ENCODE results near the gene EIF3C. TPM values are rescaled to one million over a fixed set of nuclear protein-coding genes. Genes with fewer than 3 reads are reported as not detected.
"Not testable (repeated sequence)": the region's sequence is repeated elsewhere in the genome, so short reads cannot be mapped to it uniquely, and the experiment has no call there.

EIF3C gene
- 100 to 1,000 TPM; 187 to 337 (median 204) TPM for total RNA-seq

- DNase-seq; H3K27ac ChIP-seq; H3K36me3 ChIP-seq; H3K4me1 ChIP-seq; H3K27me3 ChIP-seq; H3K9me3 ChIP-seq; intact Hi-C loops (cut with DNase I): not testable (repeated sequence)
- H3K4me3 ChIP-seq: peak within 1 kb of the TSS in 1 of 4 donors; percentile 36
- WGBS, 2 donors: no CpG with 5 or more reads among the region's 66 CpGs
These were observed at the start of gene EIF3C for GRCh38 chr16:28711220-28712083. Gene EIF3C (plus strand): TSS chr16:28711464. CDS start chr16:28711687, 223 bp downstream.

GRCh38 chr16:28666264-28666663 is 45.0 kb upstream of the EIF3C start:
- no CpG with 5 or more reads among the region's 25 CpGs for WGBS, 2 donors
- H3K4me1 ChIP-seq; intact Hi-C loops (cut with DNase I); H3K36me3 ChIP-seq; H3K4me3 ChIP-seq; DNase-seq; H3K27ac ChIP-seq; H3K9me3 ChIP-seq; H3K27me3 ChIP-seq: not testable (repeated sequence)

- H3K4me3 ChIP-seq; H3K27me3 ChIP-seq; H3K36me3 ChIP-seq; H3K9me3 ChIP-seq; H3K4me1 ChIP-seq; H3K27ac ChIP-seq; intact Hi-C loops (cut with DNase I); DNase-seq: not testable (repeated sequence)
- WGBS, 2 donors: no CpG with 5 or more reads among the region's 7 CpGs
These were observed 43.8 kb upstream of the EIF3C start for GRCh38 chr16:28667480-28667879.

GRCh38 chr16:28668199-28668598 is 43.1 kb upstream of the EIF3C start:
- no CpG with 5 or more reads among the region's 4 CpGs for WGBS, 2 donors
- H3K27me3 ChIP-seq; intact Hi-C loops (cut with DNase I); H3K27ac ChIP-seq; DNase-seq; H3K4me3 ChIP-seq; H3K9me3 ChIP-seq; H3K36me3 ChIP-seq; H3K4me1 ChIP-seq: not testable (repeated sequence)

- H3K27me3 ChIP-seq; DNase-seq; H3K27ac ChIP-seq; H3K4me3 ChIP-seq; intact Hi-C loops (cut with DNase I); H3K36me3 ChIP-seq; H3K4me1 ChIP-seq; H3K9me3 ChIP-seq: not testable (repeated sequence)
- no CpG with 5 or more reads among the region's 10 CpGs for WGBS, 2 donors
These were observed 22.8 kb upstream of the EIF3C start for GRCh38 chr16:28688327-28688952.

- H3K4me3 ChIP-seq; H3K27ac ChIP-seq; H3K9me3 ChIP-seq; H3K27me3 ChIP-seq; H3K36me3 ChIP-seq; H3K4me1 ChIP-seq; intact Hi-C loops (cut with DNase I); DNase-seq: not testable (repeated sequence)
- no CpG with 5 or more reads among the region's 13 CpGs for WGBS, 2 donors
These were observed 21.8 kb upstream of the EIF3C start for GRCh38 chr16:28689425-28689824.

- H3K9me3 ChIP-seq; H3K4me1 ChIP-seq; DNase-seq; H3K36me3 ChIP-seq; intact Hi-C loops (cut with DNase I); H3K27ac ChIP-seq; H3K27me3 ChIP-seq; H3K4me3 ChIP-seq: not testable (repeated sequence)
- WGBS, 2 donors: 59 to 90% methylated on average over 2 of the region's 4 CpGs
These were observed 19.5 kb upstream of the EIF3C start for GRCh38 chr16:28691722-28692121.

GRCh38 chr16:28693257-28693950 is 17.9 kb upstream of the EIF3C start:
- H3K9me3 ChIP-seq, H3K27me3 ChIP-seq: not testable (repeated sequence)

GRCh38 chr16:28699792-28700191 is 11.5 kb upstream of the EIF3C start:
- intact Hi-C loops (cut with DNase I); H3K4me1 ChIP-seq; H3K36me3 ChIP-seq; DNase-seq; H3K27ac ChIP-seq; H3K27me3 ChIP-seq; H3K9me3 ChIP-seq; H3K4me3 ChIP-seq: not testable (repeated sequence)
- WGBS, 2 donors: no CpG with 5 or more reads among the region's 9 CpGs

More at GRCh38 chr16:28693257-28693950, 17.9 kb upstream of the EIF3C start:
- H3K36me3 ChIP-seq; DNase-seq; intact Hi-C loops (cut with DNase I); H3K4me1 ChIP-seq; H3K4me3 ChIP-seq; H3K27ac ChIP-seq: not testable (repeated sequence)
- WGBS, 2 donors: no CpG with 5 or more reads among the region's 11 CpGs

GRCh38 chr16:28700349-28700748 is 10.9 kb upstream of the EIF3C start:
- intact Hi-C loops (cut with DNase I); DNase-seq; H3K4me3 ChIP-seq; H3K27ac ChIP-seq; H3K36me3 ChIP-seq; H3K4me1 ChIP-seq; H3K27me3 ChIP-seq; H3K9me3 ChIP-seq: not testable (repeated sequence)
- no CpG with 5 or more reads among the region's 19 CpGs for WGBS, 2 donors

- H3K36me3 ChIP-seq; DNase-seq; H3K27me3 ChIP-seq; H3K4me1 ChIP-seq; H3K4me3 ChIP-seq; H3K27ac ChIP-seq; H3K9me3 ChIP-seq; intact Hi-C loops (cut with DNase I): not testable (repeated sequence)
- WGBS, 2 donors: no CpG with 5 or more reads among the region's 8 CpGs
These were observed 9.9 kb upstream of the EIF3C start for GRCh38 chr16:28701384-28701783.

- H3K27me3 ChIP-seq; H3K27ac ChIP-seq; H3K9me3 ChIP-seq; DNase-seq; H3K4me3 ChIP-seq; H3K4me1 ChIP-seq; H3K36me3 ChIP-seq; intact Hi-C loops (cut with DNase I): not testable (repeated sequence)
- no CpG with 5 or more reads among the region's 7 CpGs for WGBS, 2 donors
These were observed 7.0 kb upstream of the EIF3C start for GRCh38 chr16:28704246-28704645.

All from esophagus squamous epithelium (tissue), 5 donors.